ENCODE measurements around the gene SCN1A.
"Not testable (repeated sequence)": the region's sequence is repeated elsewhere in the genome, so short reads cannot be mapped to it uniquely, and the experiment has no call there.

Gene SCN1A

GRCh38 chr2:166074430-166074829 is 53.4 kb downstream of the SCN1A start:
- no peak for DNase-seq

- no peak for DNase-seq
Observed at GRCh38 chr2:166074011-166074410, 53.8 kb downstream of the SCN1A start.

DNA sequence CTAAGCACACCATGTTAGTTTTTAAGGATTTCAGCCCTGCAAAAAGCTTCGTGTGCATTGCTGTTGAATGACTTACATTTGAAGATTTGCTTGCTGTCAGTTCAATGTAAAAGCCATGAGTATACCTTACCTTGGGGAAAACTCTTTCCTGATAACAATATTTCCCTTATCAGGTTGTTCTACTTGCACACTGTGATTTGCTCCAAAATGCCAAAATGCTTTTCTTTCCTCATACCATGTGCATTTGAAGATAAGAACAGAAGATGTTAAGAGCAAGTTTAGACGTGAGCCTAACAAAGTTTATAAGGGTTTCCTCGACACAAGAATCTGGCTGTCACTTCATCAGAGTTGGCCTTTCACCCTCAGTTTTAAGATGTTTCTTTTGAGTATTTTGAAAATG is 57.6 kb downstream of the SCN1A start:
- no peak for DNase-seq

GRCh38 chr2:166068981-166069380 is 58.8 kb downstream of the SCN1A start:
- DNase-seq: no peak

GRCh38 chr2:166067229-166067628 is 60.6 kb downstream of the SCN1A start:
- no peak for DNase-seq

- no peak for DNase-seq
Observed at GRCh38 chr2:166060191-166060590, 67.6 kb downstream of the SCN1A start.

DNA sequence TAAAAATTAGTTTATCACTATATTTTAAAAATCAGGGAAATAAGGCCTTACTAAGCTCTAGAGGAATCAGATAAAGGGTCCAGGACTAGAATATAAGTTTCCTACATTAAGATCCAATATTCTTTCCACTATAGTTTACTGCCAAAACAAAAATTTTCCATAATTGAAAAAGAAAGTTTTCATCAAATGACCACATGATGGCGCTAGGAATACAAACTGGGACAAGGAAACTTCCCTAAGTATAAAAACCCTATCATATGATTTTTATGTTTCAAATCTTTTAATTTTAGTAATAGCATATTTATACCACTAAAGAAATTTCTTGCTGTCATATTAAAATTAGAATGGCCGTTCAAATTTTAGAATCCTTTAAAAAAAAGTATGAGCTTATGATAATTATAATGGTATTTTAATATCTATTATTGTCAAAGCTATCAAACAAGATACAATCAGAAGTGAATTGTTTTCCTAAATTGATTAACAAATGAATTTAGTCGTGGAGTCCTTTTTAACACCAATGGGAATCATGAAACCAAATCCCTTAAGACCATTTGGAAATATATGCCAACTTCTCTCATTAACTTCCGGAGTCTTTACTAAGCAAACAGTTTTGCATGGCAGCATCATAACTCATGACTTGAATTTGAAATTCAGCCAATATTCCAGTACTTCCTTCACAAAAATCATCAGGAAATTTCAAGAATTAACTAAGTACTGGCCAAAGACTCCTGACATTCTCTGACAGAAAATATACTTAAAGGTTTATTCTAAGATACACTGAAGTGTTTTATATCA is 70.3 kb downstream of the SCN1A start:
- no peak for DNase-seq

- DNase-seq: no peak
Observed at GRCh38 chr2:166044853-166045483, 82.9 kb downstream of the SCN1A start.

DNA sequence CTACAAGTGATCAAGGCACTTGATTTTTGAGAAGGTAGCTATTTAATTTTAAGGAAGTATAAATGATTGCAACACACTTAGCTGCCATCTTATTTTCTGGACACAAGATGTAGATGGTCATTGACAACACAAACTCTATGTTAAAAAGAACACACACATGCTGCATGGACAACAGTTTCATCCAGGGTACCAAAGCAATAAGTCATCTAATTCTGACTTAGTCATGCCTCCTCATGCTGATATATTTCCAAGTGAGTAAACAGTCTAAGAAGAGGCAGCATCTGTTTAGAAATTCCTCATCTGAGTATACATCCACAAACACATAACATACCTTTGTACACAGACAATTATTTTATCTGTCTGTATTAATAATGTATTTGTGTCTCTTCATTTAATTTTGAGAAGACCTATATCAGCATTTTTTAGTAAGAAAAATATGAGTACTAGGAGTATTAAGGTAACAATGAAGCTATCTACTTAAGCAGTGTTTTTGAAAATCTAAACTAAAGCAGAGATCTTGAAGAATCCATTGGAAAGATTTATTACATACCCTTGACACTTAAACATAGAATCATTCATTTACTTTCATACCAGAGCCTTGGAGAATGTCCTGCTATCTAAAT is 84.9 kb downstream of the SCN1A start:
- DNase-seq: no peak

DNA sequence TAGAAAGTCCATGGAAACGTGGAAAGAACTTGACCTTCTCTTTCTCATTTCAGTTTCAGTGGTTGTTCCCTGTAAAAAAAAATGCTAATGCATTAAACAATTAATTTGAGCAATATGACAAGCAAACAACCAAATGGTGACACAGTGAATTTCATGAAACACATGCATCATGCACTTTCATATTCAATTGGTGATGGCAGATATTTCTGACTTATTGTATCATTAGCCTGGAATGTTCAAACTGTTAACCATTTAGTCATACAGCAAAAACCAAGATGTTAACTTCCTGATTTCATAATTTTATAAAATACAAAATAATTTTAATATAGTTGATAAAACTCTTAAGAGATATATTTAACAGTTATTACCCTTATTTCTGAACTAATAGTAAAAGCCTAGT is 85.5 kb downstream of the SCN1A start:
- no peak for DNase-seq

DNA sequence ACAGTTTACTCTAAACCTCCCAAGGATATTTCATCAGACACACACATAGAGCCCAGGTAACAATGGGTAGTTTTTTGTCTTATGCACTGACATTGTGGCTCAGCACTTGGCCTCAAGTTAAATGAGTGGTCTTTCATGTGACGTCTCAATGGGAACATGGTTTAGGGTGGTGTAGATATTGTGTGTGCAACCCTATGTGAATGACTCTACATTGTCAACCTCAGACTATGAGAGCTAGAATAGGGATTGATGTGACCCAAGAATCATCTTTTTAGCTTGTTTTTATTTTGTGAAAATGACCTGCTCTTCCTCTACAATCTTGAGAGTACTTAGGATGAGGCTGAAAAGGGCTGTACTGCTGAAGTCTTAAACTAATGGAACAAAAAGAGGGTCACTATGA is 86.2 kb downstream of the SCN1A start:
- DNase-seq: no peak

DNA sequence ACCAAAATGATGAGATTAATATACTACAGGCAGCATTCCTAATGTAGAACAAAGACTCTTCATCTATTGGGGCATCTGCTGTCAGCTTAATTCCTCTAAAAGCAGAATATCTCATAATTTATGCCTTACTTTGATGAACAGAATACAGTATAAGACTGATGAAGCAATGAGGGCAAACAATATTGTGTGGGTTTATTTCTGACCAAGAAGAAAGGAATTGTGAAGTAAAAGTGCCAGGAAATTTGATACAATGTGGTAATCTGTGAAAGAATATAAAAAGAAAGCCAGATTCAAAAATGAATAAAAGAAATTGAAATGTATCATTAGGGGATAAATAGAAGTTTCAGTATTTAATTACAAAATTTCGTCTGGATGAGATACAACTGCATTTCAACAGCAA is 95.5 kb downstream of the SCN1A start:
- no peak for DNase-seq

- DNase-seq: no peak
Observed at GRCh38 chr2:166031054-166031453, 96.8 kb downstream of the SCN1A start.

- DNase-seq: no peak
Observed at GRCh38 chr2:166025313-166025712, 102.5 kb downstream of the SCN1A start.

DNA sequence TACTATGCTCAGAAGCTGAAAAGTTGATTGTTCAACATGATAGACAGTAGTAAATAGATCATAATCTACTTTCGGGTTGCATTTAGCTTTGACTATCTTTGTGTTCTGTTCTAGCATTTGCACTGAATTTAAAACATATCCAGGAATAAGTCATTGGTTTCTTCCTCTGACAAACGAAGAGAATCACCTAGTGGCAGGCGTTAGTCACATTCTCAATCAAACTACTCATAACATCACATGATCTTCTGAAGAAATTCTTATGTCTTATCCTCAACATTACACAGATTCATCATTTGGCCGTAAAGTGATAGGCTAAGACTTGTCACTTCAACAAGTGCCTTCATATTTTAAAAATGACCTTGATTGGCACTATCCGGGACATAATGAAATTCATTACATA is 110.6 kb downstream of the SCN1A start:
- no peak for DNase-seq

- DNase-seq: no peak
Observed at GRCh38 chr2:166013878-166014277, 113.9 kb downstream of the SCN1A start.

DNA sequence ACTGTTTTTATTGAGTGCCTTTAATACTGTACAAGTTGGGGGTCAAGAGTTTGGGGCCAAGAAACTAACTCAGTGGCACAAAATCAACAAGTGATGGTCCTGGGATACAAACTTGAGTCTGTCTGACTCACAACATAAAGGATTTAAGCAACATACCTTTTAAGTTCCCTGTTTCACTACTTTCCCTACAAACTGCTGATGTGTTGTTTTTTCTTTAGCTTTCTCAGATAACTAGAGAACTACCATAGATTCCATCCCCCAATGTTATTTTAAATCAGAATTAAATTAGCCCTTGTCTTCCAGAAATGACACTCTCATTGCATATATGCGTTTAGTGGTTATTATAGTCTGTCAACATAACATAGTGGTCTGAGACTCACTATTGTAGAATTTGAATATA is 116.2 kb downstream of the SCN1A start:
- DNase-seq: no peak

- no peak for DNase-seq
Observed at GRCh38 chr2:166000401-166000800, 127.4 kb downstream of the SCN1A start.

DNA sequence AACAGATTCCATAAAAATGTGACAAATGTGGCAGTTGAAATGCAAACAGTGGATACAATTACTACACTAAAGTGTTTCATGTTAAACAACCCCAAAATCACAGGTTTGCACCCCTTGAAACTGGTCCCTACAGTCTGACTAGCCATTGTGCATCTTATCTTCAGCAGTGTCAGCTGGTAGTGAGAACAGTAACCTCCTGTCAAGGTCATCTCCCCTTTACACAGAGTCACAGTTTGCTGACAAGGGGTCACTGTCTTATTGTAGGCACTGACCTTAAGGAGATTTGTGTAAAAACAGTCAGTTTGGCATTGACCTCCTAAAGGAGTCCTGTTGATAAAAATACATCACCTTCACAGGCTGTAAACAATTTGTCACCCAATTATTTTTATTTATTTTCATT is 137.0 kb downstream of the SCN1A start:
- DNase-seq: no peak

GRCh38 chr2:165989851-165990250 is 138.0 kb downstream of the SCN1A start:
- no peak for DNase-seq

GRCh38 chr2:165985120-165985519 is 142.7 kb downstream of the SCN1A start:
- DNase-seq: no peak

DNA sequence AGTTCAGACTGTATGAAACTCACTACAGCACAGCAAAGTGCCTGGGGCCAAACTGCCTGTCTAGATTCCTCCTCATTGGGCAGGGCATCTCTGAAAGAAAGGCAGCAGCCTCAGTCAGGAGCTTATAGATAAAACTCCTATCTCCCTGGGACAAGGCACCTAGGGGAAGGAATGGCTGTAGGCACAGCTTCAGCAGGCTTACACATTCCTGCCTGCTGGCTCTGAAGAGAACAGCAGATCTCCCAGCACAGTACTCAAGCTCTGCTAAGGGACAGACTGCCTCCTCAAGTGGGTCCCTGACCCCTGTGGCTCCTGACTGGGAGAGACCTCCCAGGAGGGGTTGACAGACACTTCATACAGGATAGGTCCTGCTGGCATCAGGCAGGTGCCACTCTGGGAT is 155.7 kb downstream of the SCN1A start:
- not testable (repeated sequence) for DNase-seq

- no peak for DNase-seq
Observed at GRCh38 chr2:165970663-165971062, 157.2 kb downstream of the SCN1A start.

DNA sequence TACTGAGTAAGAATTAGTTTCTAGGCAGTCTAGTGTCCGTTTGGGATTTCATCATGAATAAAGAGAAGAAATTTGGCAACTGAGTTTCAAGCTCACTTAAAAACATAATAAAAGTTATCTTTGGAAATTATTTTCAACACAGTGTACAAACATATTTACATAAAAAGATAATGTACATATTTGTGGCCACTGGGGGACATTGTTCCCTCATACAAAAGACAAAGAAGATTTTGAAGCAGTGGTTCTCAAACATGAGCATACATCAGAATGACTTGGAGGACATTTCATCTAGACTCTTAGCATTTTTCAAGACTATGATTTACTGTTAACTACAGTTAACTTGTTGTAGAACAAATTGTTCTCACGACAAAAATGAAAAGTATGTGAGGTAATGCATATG is 158.6 kb downstream of the SCN1A start:
- DNase-seq: no peak

Data from NCI-H510A (cell line).